ENCODE results near the gene PITX1.

PITX1 gene

DNA sequence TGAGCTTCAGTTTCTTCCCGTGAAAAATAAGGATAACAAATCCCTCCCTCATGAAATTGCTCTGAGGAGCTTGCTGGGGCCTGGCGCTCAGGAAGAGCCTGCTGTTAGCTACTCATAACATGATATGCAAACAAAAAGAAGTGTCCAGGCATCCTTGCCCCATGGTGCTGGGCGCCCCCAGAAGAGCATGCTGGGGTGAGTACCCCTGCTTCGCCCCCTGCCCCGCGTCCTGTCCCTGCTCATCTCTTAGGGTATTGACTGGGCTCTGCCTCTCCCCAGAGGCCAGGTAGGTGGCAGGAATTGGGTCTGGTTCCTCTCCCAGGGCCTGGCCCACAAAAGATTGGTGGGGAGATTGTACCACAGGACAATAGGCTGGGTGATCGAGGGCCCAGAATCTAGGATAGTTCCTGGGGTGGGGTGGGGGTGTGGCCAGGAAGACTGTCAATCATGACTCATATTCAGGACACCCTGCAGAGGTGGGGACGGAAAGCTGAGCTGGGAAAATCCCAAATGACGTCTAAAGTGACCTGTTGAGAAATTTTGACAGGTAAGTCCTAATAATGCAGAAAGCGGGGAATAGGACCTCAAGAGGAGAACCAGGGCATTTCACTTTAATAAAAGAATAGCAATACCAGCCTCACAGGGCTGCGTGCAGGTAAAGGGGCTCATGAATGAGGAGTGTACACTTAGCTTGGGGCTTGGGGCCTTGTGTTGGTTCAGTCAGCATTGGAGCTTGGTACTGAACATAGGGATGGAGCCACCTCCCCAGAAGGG is 8.9 kb downstream of the PITX1 start:
- H3K27me3 Mint-ChIP-seq, result peaks cover 18% of the 10 kb centered on the region
- ATAC-seq (ENCODE audit: low read depth) (no peak), DNase-seq (ENCODE audit: low spot score in 2 of 2) (no peak)
- H3K36me3 Mint-ChIP-seq, result peaks cover 7% of the 10 kb centered on the region
- H3K4me1 Mint-ChIP-seq, result peaks cover 12% of the 10 kb centered on the region
- peaks cover 7% of the 10 kb centered on the region for H3K9me3 Mint-ChIP-seq
- no peak overlapping the region for H3K4me3 Mint-ChIP-seq
- H3K27ac Mint-ChIP-seq, result no peak overlapping the region

- Mint-ChIP-seq H3K27me3 (peaks cover 4% of the 10 kb centered on the region), H3K4me3 (no peak overlapping the region), H3K36me3 (no peaks in the 10 kb centered on the region), H3K9me3 (no peaks in the 10 kb centered on the region), H3K27ac (no peak overlapping the region), H3K4me1 (no peaks in the 10 kb centered on the region)
- no peak for DNase-seq (ENCODE audit: low spot score in 2 of 2)
- no peak for ATAC-seq (ENCODE audit: low read depth)
Measured at GRCh38 chr5:135020111-135020895, 13.7 kb downstream of the PITX1 start.

DNA sequence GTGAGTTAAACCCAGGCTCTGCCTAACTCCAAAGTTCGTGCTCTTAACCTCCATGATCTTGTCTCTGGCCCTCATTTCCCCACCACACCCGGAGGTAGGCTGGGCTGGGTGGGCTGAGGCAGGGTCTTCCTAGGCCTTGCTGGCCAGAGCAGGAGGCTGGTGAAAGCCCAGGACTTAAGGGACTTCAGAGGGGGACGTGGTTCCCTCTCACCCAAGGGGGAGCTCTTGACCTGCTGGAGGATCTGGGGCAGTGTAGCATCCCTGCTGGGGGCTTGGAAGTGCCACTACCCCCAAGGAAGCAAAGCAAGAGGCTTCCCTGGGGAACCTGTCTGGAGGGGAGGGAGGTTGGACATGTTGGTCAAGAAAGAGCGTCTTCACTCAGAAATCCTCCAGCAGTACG is 14.7 kb downstream of the PITX1 start:
- Mint-ChIP-seq H3K4me3 (no peak overlapping the region), H3K36me3 (no peaks in the 10 kb centered on the region)
- no peak for DNase-seq (ENCODE audit: low spot score in 2 of 2)

GRCh38 chr5:135018457-135018856 is 15.6 kb downstream of the PITX1 start:
- Mint-ChIP-seq H3K9me3 (no peaks in the 10 kb centered on the region), H3K4me3 (no peak overlapping the region), H3K4me1 (no peaks in the 10 kb centered on the region), H3K36me3 (no peaks in the 10 kb centered on the region), H3K27ac (no peak overlapping the region), H3K27me3 (peaks cover 4% of the 10 kb centered on the region)
- no peak for DNase-seq (ENCODE audit: low spot score in 2 of 2)
- ATAC-seq (ENCODE audit: low read depth), result no peak

More for the DNA sequence above, 14.7 kb downstream of the PITX1 start:
- Mint-ChIP-seq H3K4me1 (no peaks in the 10 kb centered on the region), H3K9me3 (no peaks in the 10 kb centered on the region), H3K27ac (no peak overlapping the region), H3K27me3 (peaks cover 4% of the 10 kb centered on the region)
- ATAC-seq (ENCODE audit: low read depth), result no peak

DNA sequence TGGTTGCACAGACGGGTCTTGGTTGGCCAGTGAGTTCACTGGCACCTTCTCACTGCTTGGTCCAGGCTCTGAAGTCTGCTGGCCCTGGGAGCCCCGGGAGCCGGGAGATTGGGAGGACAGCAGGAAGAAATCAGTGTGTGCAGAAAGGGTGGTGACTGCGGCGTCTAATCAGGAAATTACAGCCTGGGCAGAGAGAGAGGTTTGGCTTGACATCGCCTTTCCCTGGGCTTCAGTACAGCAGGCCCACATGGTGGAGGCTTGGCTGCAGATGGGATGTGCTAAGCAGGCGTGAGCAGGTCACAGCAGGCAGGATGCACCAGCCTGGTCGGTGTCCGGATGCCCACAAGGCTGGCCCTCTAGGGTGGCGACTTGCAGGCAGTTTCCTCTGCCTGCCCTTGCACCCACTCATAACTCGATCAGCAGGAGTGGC is 17.2 kb downstream of the PITX1 start:
- Mint-ChIP-seq H3K27me3 (peaks cover 5% of the 10 kb centered on the region), H3K9me3 (no peaks in the 10 kb centered on the region), H3K27ac (no peak overlapping the region), H3K36me3 (no peaks in the 10 kb centered on the region), H3K4me1 (no peaks in the 10 kb centered on the region), H3K4me3 (no peak overlapping the region)
- DNase-seq (ENCODE audit: low spot score in 2 of 2), result no peak
- ATAC-seq (ENCODE audit: low read depth), result no peak

GRCh38 chr5:135015942-135016341 is 18.1 kb downstream of the PITX1 start:
- peaks cover 5% of the 10 kb centered on the region for H3K27me3 Mint-ChIP-seq
- no peaks in the 10 kb centered on the region for H3K9me3 Mint-ChIP-seq
- ATAC-seq (ENCODE audit: low read depth), result no peak
- DNase-seq (ENCODE audit: low spot score in 2 of 2), result no peak
- H3K36me3 Mint-ChIP-seq, result no peaks in the 10 kb centered on the region
- no peaks in the 10 kb centered on the region for H3K4me1 Mint-ChIP-seq
- no peak overlapping the region for H3K27ac Mint-ChIP-seq
- no peak overlapping the region for H3K4me3 Mint-ChIP-seq

- Mint-ChIP-seq H3K4me3 (no peak overlapping the region), H3K36me3 (no peaks in the 10 kb centered on the region), H3K9me3 (no peaks in the 10 kb centered on the region), H3K27ac (no peak overlapping the region), H3K4me1 (no peaks in the 10 kb centered on the region), H3K27me3 (peaks cover 2% of the 10 kb centered on the region)
- ATAC-seq (ENCODE audit: low read depth) (no peak), DNase-seq (ENCODE audit: low spot score in 2 of 2) (no peak)
Measured at GRCh38 chr5:135013947-135014570, 20.0 kb downstream of the PITX1 start.

DNA sequence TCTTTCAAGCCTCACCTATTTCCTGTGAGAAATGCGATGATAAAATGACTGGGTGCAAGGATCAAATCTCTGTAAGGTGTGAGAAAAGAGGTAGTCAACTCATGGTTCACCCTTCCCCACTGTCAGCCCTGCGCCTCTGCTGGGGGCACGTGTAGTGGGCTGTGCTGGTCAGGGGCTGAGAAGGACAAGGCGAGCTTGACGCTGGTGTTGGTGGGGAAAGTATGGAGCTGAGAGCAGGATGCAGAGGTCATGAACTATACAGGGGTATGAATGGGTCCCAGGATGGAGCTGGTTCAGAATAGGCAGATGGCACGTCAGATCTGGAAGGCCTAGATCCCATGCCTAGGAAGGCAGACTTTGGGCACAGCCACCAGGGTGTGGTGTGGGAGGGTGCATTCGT is 20.6 kb downstream of the PITX1 start:
- Mint-ChIP-seq H3K27ac (no peak overlapping the region), H3K27me3 (peaks cover 2% of the 10 kb centered on the region), H3K4me1 (no peaks in the 10 kb centered on the region), H3K9me3 (no peaks in the 10 kb centered on the region), H3K4me3 (no peak overlapping the region), H3K36me3 (no peaks in the 10 kb centered on the region)
- ATAC-seq (ENCODE audit: low read depth) (no peak), DNase-seq (ENCODE audit: low spot score in 2 of 2) (no peak)

DNA sequence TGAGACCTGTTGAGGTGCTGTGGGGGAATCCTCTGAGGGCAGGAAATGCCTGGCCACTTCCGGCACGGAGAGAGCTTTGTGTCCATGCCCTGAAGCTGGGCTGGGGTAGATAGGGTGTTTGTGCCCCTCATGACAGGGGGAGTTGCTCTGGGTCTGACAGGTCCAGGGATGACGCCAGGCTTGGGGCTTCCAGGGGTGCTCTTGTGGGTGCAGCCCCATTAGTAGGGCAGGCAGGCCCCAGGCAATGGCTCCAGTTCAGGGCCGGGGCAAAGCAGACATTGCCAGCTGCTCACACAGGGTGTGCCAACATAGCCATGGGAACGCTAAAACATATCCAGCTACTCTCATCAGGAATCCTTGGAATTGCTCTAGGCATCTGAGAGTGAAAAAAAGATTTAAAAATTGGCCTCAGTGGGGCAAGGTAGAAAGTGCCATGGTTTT is 21.1 kb downstream of the PITX1 start:
- Mint-ChIP-seq H3K4me3 (no peak overlapping the region), H3K36me3 (no peaks in the 10 kb centered on the region), H3K4me1 (no peaks in the 10 kb centered on the region), H3K27me3 (peaks cover 2% of the 10 kb centered on the region), H3K9me3 (no peaks in the 10 kb centered on the region), H3K27ac (no peak overlapping the region)
- DNase-seq (ENCODE audit: low spot score in 2 of 2) (no peak), ATAC-seq (ENCODE audit: low read depth) (no peak)

DNA sequence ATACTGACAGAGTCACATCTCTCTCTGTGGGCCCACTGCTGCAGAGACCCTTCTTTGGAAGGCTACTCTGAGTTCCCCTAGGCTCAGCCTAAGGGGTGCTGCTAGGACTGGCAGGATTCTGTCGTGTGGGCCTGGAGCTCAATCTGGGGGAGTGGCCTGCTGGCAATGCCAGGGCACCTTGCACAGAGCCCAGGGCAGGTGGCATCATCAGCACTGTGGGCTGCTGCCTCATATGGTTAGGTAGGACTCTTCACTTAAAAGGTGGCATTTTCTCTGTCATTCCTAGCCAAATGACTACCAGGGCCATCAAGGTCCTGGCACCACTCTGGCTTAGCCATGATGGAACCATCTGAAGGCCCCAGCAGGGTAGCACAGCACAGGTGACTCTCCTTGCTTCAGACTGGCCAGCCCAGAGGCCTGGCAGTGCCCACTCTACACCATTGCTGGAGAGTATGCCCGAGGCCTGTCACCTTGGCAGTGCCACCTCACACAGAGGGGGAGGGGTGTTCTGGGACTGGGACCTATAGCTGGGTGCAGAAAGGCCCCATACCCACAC is 21.9 kb downstream of the PITX1 start:
- Mint-ChIP-seq H3K27ac (no peak overlapping the region), H3K4me1 (no peaks in the 10 kb centered on the region), H3K27me3 (peaks cover 2% of the 10 kb centered on the region), H3K36me3 (no peaks in the 10 kb centered on the region), H3K4me3 (no peak overlapping the region), H3K9me3 (no peaks in the 10 kb centered on the region)
- ATAC-seq (ENCODE audit: low read depth), result no peak
- no peak for DNase-seq (ENCODE audit: low spot score in 2 of 2)

DNA sequence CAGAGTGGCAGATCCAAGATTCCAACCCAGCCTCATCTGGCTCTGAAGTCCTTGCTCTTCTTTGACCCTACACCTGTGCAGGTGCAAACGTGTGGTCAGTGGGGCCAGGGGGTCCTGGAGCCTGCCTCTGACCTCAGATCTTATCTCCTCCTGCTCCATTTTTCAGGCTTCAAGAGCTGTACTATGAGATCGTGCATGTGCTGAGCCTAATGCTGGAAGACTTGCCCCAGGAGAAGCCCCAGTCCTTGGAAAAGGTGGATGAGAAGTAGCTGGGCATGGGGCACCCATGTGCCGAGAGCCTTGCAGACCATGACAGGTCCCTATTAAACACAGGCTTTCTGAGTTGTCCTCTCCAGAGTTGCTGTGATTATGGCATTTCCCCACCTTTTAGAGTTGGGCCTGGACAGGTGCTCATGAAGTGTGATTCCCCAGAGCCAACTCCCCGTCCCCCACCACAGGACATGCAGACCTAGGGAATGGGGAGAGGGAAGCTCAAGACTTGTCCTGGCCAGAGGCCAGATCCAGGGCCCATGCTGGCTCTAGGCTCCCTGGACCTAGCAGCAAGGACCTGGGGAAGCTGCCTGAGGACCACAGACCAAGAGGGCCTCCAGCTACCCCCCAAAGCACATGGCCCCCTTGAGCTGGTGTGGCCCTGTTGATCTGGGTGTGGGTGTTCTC is 22.5 kb downstream of the PITX1 start:
- DNase-seq (ENCODE audit: low spot score in 2 of 2), result no peak
- H3K36me3 Mint-ChIP-seq, result no peaks in the 10 kb centered on the region
- no peaks in the 10 kb centered on the region for H3K9me3 Mint-ChIP-seq
- no peaks in the 10 kb centered on the region for H3K4me1 Mint-ChIP-seq
- no peak for ATAC-seq (ENCODE audit: low read depth)
- no peak overlapping the region for H3K27ac Mint-ChIP-seq
- H3K4me3 Mint-ChIP-seq, result no peak overlapping the region
- peaks cover 2% of the 10 kb centered on the region for H3K27me3 Mint-ChIP-seq

DNA sequence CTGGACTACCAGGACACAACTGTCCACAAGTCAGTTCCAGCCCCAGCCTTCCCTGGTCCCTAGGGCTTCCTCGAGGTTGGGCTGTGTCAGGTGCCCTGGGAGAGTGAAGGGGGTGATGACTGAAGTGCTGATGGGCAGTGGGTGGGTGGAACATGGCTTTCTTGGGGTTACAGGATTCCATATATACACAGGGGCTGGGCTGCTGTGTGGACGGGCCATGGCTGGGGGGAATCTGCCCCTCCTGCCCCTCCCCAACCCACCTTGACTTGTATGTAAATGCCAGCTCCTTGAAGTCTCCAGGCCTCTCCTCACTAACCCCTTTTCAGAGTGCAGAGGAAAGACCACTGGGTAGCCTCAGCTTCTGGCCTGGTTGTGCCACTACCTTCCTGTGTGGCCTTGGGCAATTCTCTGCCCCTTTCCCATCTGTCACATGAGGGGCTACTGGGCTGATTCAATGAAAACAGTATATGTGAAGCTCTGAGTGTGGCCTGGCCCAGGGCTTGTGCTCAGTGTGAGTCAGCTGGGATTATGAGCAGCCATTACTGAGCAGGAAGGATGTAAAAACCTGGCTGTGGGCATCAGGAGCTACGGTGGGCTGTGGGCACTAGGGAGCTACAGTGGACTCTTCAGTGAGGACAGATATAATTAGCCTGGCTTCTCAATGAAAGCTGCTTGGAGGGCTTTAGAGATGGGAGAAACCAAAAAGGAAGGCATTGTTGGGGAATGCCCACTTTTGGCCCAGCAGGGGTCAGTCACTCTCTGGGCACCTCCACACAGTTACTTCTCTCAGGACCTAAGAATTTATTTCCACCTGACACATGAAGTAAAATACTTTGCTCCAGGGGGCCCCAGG is 23.3 kb downstream of the PITX1 start:
- H3K9me3 Mint-ChIP-seq, result no peaks in the 10 kb centered on the region
- no peaks in the 10 kb centered on the region for H3K36me3 Mint-ChIP-seq
- no peaks in the 10 kb centered on the region for H3K4me1 Mint-ChIP-seq
- H3K4me3 Mint-ChIP-seq, result no peak overlapping the region
- ATAC-seq (ENCODE audit: low read depth) (no peak), DNase-seq (ENCODE audit: low spot score in 2 of 2) (no peak)
- peaks cover 2% of the 10 kb centered on the region for H3K27me3 Mint-ChIP-seq
- H3K27ac Mint-ChIP-seq, result no peak overlapping the region

Data from memory B cell (primary cell).